ENCODE measurements around the gene NCOA3. TPM values are rescaled to one million over a fixed set of nuclear protein-coding genes. Genes with fewer than 3 reads are reported as not detected.
A peak's percentile ranks its signal among the peaks of the same experiment; 100 is the strongest.

NCOA3 gene
- total RNA-seq, 1 donor from 2014 or later: 37.3 TPM

- no peaks in the 10 kb centered on the region for H3K9me3 Mint-ChIP-seq
- peak overlapping the region; percentile 40 for H3K27ac Mint-ChIP-seq
These were observed 168.5 kb downstream of the NCOA3 start for GRCh38 chr20:47669927-47670890.

GRCh38 chr20:47670913-47671312, 169.2 kb downstream of the NCOA3 start:
- Mint-ChIP-seq H3K9me3 (no peaks in the 10 kb centered on the region), H3K4me1 (ENCODE audit: unreplicated experiment) (peaks cover 5% of the 10 kb centered on the region), H3K27me3 (peaks cover 3% of the 10 kb centered on the region), H3K36me3 (peaks cover 20% of the 10 kb centered on the region), H3K27ac (no peak overlapping the region), H3K4me3 (no peak overlapping the region)
- DNase-seq (ENCODE audit: extremely low spot score, unreplicated experiment): no peak
- no peak for TF ChIP-seq CTCF (conservative IDR thresholded peaks at IDR 0.05)

More at GRCh38 chr20:47669927-47670890, 168.5 kb downstream of the NCOA3 start:
- Mint-ChIP-seq H3K27me3 (peaks cover 3% of the 10 kb centered on the region), H3K36me3 (peaks cover 20% of the 10 kb centered on the region), H3K4me1 (ENCODE audit: unreplicated experiment) (peaks cover 9% of the 10 kb centered on the region), H3K4me3 (no peak overlapping the region)
- DNase-seq (ENCODE audit: extremely low spot score, unreplicated experiment): no peak
- TF ChIP-seq CTCF (conservative IDR thresholded peaks at IDR 0.05): no peak

- Mint-ChIP-seq H3K4me3 (no peak overlapping the region), H3K27me3 (peaks cover 3% of the 10 kb centered on the region), H3K36me3 (peaks cover 17% of the 10 kb centered on the region), H3K27ac (peak overlapping the region; percentile 59), H3K4me1 (ENCODE audit: unreplicated experiment) (peaks cover 5% of the 10 kb centered on the region), H3K9me3 (no peaks in the 10 kb centered on the region)
- DNase-seq (ENCODE audit: extremely low spot score, unreplicated experiment): no peak
- no peak for TF ChIP-seq CTCF (conservative IDR thresholded peaks at IDR 0.05)
These were observed 170.5 kb downstream of the NCOA3 start for GRCh38 chr20:47672166-47672565.

GRCh38 chr20:47672886-47673670, 171.4 kb downstream of the NCOA3 start:
- Mint-ChIP-seq H3K9me3 (no peaks in the 10 kb centered on the region), H3K27ac (peak overlapping the region; percentile 59), H3K27me3 (peaks cover 3% of the 10 kb centered on the region), H3K36me3 (peaks cover 16% of the 10 kb centered on the region), H3K4me1 (ENCODE audit: unreplicated experiment) (peaks cover 5% of the 10 kb centered on the region), H3K4me3 (no peak overlapping the region)
- no peak for TF ChIP-seq CTCF (conservative IDR thresholded peaks at IDR 0.05)
- no peak for DNase-seq (ENCODE audit: extremely low spot score, unreplicated experiment)

GRCh38 chr20:47673671-47673955, 171.9 kb downstream of the NCOA3 start:
- peaks cover 3% of the 10 kb centered on the region for H3K27me3 Mint-ChIP-seq
- peaks cover 5% of the 10 kb centered on the region for H3K4me1 Mint-ChIP-seq (ENCODE audit: unreplicated experiment)
- no peak for TF ChIP-seq CTCF (conservative IDR thresholded peaks at IDR 0.05)
- no peak for DNase-seq (ENCODE audit: extremely low spot score, unreplicated experiment)
- H3K36me3 Mint-ChIP-seq: peaks cover 14% of the 10 kb centered on the region
- no peak overlapping the region for H3K27ac Mint-ChIP-seq
- no peaks in the 10 kb centered on the region for H3K9me3 Mint-ChIP-seq
- no peak overlapping the region for H3K4me3 Mint-ChIP-seq

All from type B pancreatic cell (in vitro differentiated cells).